Measurements from ENCODE around the gene CIT. TPM values are rescaled to one million over a fixed set of nuclear protein-coding genes. Genes with fewer than 3 reads are reported as not detected.

The CIT gene
- total and polyA plus RNA-seq, 12 donors, result 4.3 to 65.9 (median 18.9) TPM

DNA sequence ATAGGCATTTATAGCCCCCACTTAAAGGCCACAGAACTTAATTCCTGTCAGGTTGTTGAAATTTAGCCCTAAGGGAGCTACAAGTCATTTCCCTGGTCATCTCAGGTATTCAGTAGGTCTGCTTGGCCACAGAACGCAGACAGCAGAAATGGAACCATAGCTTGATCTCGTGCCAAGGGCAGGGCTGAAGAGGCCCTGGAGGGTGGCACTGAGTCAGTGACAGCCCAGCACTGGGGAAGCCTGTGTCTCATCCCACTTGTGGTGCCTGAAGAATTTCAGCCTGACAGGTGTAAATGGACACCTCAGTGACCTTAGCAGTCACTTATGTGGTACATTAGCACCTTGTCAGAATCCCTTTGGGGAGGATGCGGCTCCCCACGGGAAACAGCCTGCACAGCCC is 202.6 kb downstream of the CIT start:
- Histone ChIP-seq H3K36me3 (replicated peaks in 1 of 2) (peaks cover 0 to 84% of the 10 kb centered on the region in 2 donors), H3K27me3 (no peaks in the 10 kb centered on the region), H3K4me3 (no peak overlapping the region), H3K27ac (peak overlapping the region in 4 of 5 donors; percentile 9 to 86 (median 39)), H3K9me3 (replicated peaks in 1 of 3) (no peaks in the 10 kb centered on the region), H3K4me1 (replicated peaks in 1 of 2) (peaks cover 8 to 39% of the 10 kb centered on the region in 2 donors)
- intact Hi-C loops (cut with DNase I), result no loop called here
- DNase-seq, result no peak
- 60 to 77% (median 72%) methylated on average over 1 to 4 of the region's 4 CpGs for WGBS, 4 donors
- no peak for TF ChIP-seq POLR2A (IDR thresholded peaks at IDR 0.05)
- TF ChIP-seq, protein P1, sequence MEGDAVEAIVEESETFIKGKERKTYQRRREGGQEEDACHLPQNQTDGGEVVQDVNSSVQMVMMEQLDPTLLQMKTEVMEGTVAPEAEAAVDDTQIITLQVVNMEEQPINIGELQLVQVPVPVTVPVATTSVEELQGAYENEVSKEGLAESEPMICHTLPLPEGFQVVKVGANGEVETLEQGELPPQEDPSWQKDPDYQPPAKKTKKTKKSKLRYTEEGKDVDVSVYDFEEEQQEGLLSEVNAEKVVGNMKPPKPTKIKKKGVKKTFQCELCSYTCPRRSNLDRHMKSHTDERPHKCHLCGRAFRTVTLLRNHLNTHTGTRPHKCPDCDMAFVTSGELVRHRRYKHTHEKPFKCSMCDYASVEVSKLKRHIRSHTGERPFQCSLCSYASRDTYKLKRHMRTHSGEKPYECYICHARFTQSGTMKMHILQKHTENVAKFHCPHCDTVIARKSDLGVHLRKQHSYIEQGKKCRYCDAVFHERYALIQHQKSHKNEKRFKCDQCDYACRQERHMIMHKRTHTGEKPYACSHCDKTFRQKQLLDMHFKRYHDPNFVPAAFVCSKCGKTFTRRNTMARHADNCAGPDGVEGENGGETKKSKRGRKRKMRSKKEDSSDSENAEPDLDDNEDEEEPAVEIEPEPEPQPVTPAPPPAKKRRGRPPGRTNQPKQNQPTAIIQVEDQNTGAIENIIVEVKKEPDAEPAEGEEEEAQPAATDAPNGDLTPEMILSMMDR (IDR thresholded peaks at IDR 0.05), result no peak

DNA sequence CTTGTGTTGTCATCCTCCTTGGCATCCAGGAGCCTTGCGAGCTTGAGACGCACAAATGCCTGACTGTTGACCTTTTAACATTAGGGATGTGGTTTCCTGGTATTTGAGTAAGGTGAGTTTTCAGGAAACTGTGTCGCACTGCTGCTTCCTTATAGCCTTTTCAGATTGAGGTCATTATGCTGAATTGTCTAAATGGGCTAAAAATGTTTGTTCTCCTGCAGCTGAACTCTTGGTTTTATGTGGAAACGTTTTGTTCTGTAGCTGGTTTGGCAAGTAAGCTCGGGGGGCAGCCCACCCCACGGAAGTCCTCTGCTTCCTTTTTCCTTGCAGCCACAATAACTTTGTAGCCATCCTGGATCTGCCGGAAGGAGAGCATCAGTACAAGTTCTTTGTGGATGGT is 203.5 kb downstream of the CIT start:
- WGBS, 4 donors, result 65 to 72% (median 69%) methylated on average over 7 of the region's 7 CpGs
- H3K9me3 ChIP-seq (replicated peaks in 1 of 3), result no peaks in the 10 kb centered on the region

DNA sequence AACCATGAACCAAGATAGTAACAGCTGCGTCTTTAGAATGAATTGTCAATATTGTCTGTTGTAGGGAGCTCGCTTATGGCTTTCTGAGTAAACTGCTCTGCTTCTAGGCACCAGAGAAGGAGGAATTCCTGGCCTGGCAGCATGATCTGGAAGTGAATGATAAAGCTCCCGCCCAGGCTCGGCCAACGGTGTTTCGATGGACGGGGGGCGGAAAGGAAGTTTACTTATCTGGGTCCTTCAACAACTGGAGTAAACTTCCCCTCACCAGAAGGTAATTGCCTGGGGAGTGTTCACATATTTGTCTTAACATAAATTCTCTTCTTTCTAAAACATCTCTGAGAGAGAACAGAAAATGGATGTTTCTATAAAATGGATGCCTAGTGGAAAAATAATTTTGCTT is 204.9 kb downstream of the CIT start:
- intact Hi-C loops (cut with DNase I), result no loop called here
- WGBS, 4 donors, result 86 to 91% (median 88%) methylated on average over 8 of the region's 8 CpGs
- Histone ChIP-seq H3K4me1 (replicated peaks in 1 of 2) (peaks cover 19 to 52% of the 10 kb centered on the region in 2 donors), H3K27me3 (no peaks in the 10 kb centered on the region), H3K27ac (peak overlapping the region in 2 of 5 donors; percentile 62 to 84), H3K4me3 (no peak overlapping the region), H3K9me3 (replicated peaks in 1 of 3) (no peaks in the 10 kb centered on the region), H3K36me3 (replicated peaks in 1 of 2) (peaks cover 0 to 60% of the 10 kb centered on the region in 2 donors)
- TF ChIP-seq, protein P1 (IDR thresholded peaks at IDR 0.05), result no peak
- TF ChIP-seq POLR2A (IDR thresholded peaks at IDR 0.05), result no peak
- DNase-seq, result no peak

More for the DNA sequence above, 203.5 kb downstream of the CIT start:
- Histone ChIP-seq H3K27me3 (no peaks in the 10 kb centered on the region), H3K36me3 (replicated peaks in 1 of 2) (peaks cover 0 to 75% of the 10 kb centered on the region in 2 donors), H3K27ac (peak overlapping the region in 2 of 5 donors; percentile 62 to 86), H3K4me1 (replicated peaks in 1 of 2) (peaks cover 15 to 46% of the 10 kb centered on the region in 2 donors), H3K4me3 (no peak overlapping the region)
- DNase-seq, result peak in 5 of 7 donors; percentile 33 to 79 (median 58)
- intact Hi-C loops (cut with DNase I), result no loop called here
- no peak for TF ChIP-seq POLR2A (IDR thresholded peaks at IDR 0.05)
- TF ChIP-seq, protein P1 (IDR thresholded peaks at IDR 0.05), result no peak

DNA sequence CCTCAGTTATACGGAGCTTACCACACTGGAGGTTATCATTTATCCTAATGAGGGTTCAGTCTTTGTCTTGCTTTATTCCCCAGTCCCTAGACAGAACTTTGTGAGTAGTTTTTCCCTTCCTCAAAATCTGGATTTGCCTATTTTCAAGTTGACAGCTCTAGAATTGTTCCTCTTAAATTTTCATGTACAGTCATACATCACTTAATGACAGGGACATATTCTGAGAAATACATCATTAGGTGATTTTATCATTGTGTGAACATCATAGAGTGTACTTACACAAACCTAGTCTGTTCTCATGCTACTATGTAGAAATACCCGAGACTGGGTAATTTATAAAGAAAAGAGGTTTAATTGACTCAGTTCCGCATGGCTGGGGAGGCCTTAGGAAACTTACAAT is 206.1 kb downstream of the CIT start:
- H3K9me3 ChIP-seq (replicated peaks in 1 of 3), result no peaks in the 10 kb centered on the region
- H3K4me3 ChIP-seq, result no peak overlapping the region
- 85 to 93% (median 88%) methylated on average over 3 of the region's 3 CpGs for WGBS, 4 donors
- intact Hi-C loops (cut with DNase I), result no loop called here
- H3K27me3 ChIP-seq, result no peaks in the 10 kb centered on the region
- H3K4me1 ChIP-seq (replicated peaks in 1 of 2), result peaks cover 27 to 63% of the 10 kb centered on the region in 2 donors
- peak overlapping the region in 1 of 5 donors; percentile 64 for H3K27ac ChIP-seq
- TF ChIP-seq, protein P1 (IDR thresholded peaks at IDR 0.05), result no peak
- TF ChIP-seq POLR2A (IDR thresholded peaks at IDR 0.05), result no peak
- peaks cover 0 to 49% of the 10 kb centered on the region in 2 donors for H3K36me3 ChIP-seq (replicated peaks in 1 of 2)
- no peak for DNase-seq

Measured in adrenal gland (tissue), 12 donors.